MG63 (cell line): ENCODE measurements around the gene CDKL2. TPM values are rescaled to one million over a fixed set of nuclear protein-coding genes. Genes with fewer than 3 reads are reported as not detected.
"Not testable (repeated sequence)": the region's sequence is repeated elsewhere in the genome, so short reads cannot be mapped to it uniquely, and the experiment has no call there.

Experiments used
- DNase-seq: peaks from one replicate; pipeline ENCODE4 v3.0.0-alpha.2; 2020
- H3K27me3 ChIP-seq: fragments of 250-450 bp; sonication (Bioruptor Pico); 2 replicates; pipeline ENCODE4 v1.5.1; 2020; ENCODE audit warnings: mild to moderate bottlenecking, moderate library complexity
- H3K36me3 ChIP-seq: fragments of 250-450 bp; sonication (Bioruptor Pico); 2 replicates; pipeline ENCODE4 v1.5.1; 2020; ENCODE audit warnings: mild to moderate bottlenecking, moderate library complexity
- H3K4me3 ChIP-seq: fragments of 250-450 bp; sonication (Bioruptor Pico); 2 replicates; pipeline ENCODE4 v1.5.1; 2020; ENCODE audit warnings: mild to moderate bottlenecking, moderate library complexity
- H3K9me3 ChIP-seq: fragments of 250-450 bp; sonication (Bioruptor Pico); 2 replicates; pipeline ENCODE4 v1.5.1; 2020; ENCODE audit warnings: mild to moderate bottlenecking, moderate library complexity
- total RNA-seq: library from RNA; depleted of rRNA; stranded (reverse); fragments of >200 nt; shearing (Covaris generic); gene quantifications from 2 replicates; pipeline ENCODE4 v1.2.3, GENCODE V29; 2014; ENCODE audit warnings: low replicate concordance; rRNA removed

Gene CDKL2
- not detected in 2 replicates for total RNA-seq

DNA sequence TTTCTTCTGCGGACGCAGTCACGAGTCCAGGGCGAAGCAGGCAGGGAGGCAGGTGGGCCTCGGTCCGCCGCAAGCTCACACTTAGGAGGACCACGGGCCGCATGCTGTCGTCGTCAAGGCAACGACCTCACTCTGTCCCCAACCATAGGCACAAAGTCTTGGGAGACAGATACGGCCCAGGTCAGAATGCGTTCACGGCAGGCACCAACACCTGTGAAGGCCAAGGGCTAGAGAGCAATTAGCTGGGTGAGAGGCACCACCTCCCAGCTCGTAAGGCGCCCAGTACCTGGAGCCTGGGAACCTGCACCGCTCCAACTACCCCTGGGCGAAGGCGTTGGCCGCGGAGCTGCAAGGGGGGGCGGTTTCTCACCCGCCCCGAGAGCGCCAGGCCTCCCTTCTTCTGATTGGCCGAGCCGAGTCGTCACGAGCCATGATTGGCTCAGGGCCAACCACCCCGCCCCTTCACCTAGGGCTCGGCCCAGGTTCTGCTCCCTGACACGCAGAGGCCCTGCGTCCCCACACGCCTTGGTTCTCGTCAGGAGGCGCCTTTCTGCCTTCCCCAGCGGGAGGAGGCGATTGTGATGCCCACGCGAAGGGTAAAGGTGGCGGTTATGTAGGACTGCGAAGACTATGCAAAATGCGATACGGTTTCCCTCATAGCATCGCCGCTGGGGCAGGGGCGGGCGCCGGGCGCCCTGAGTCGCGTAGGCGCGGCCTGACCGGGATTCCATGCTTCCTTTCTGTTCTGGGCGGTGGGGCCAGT lies at the start of gene CDKL2:
Gene CDKL2 (minus strand): TSS at position 355 of the 763 bp plus-strand sequence. CDS start 4,540 bp downstream, outside the sequence.
- Histone ChIP-seq H3K36me3 (no peaks in the 10 kb centered on the region), H3K9me3 (no peaks in the 10 kb centered on the region), H3K4me3 (no peak within 1 kb of the TSS), H3K27me3 (no peaks in the 10 kb centered on the region)
- no peak for DNase-seq

- Histone ChIP-seq H3K36me3 (no peaks in the 10 kb centered on the region), H3K4me3 (no peak overlapping the region), H3K27me3 (no peaks in the 10 kb centered on the region), H3K9me3 (no peaks in the 10 kb centered on the region)
- DNase-seq = no peak
Observed at GRCh38 chr4:75678965-75679364, 48.6 kb upstream of the CDKL2 start.

DNA sequence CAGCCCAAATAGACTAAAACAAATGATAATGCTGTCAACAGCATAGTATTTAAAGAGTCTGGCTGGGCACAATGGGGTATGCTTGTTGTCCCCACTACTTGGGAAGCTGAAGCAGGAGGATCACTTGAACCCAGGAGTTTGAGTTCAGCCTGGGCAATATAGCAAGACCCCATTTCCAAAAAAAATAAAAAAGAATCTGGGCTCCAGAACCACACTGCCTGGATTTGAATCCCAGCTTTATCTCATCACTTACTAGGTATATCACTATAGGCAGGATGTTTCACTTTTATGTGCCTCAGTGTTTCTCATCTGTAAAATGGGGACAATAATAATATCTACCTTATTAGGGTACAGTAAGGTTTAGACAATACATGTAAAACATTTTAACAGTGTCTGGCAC lies 48.1 kb upstream of the CDKL2 start:
- Histone ChIP-seq H3K4me3 (no peak overlapping the region), H3K36me3 (no peaks in the 10 kb centered on the region), H3K27me3 (no peaks in the 10 kb centered on the region), H3K9me3 (no peaks in the 10 kb centered on the region)
- no peak for DNase-seq

DNA sequence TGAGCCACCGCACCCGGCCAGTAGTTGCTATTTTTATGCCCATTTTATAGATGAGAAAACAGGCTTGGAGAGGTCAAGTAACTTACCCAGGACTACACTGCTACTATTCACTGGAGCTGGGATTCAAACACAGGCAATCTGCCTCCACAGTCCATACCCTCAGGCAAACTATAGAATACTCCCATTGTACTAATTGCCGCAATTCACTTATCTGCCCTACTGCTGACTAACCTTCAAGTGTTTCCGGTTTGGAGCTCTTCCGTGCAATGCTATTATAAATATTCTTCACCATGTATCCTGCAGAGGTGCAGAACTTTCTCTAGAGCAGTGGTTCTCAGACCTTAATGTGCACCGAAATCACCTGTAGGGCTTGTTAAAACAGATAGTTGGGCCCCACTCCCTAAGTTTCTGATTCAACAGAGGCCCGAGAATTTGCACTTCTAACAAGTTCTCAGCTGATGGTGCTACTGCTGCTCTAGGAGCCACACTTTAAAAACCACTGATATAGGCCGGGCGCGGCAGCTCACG lies 44.7 kb upstream of the CDKL2 start:
- Histone ChIP-seq H3K4me3 (no peak overlapping the region), H3K36me3 (no peaks in the 10 kb centered on the region; the same call in 1 of the 2 replicates), H3K9me3 (no peaks in the 10 kb centered on the region), H3K27me3 (no peaks in the 10 kb centered on the region)
- no peak for DNase-seq

- no peaks in the 10 kb centered on the region for H3K9me3 ChIP-seq
- DNase-seq = no peak
Observed at GRCh38 chr4:75673959-75674328, 43.6 kb upstream of the CDKL2 start.

DNA sequence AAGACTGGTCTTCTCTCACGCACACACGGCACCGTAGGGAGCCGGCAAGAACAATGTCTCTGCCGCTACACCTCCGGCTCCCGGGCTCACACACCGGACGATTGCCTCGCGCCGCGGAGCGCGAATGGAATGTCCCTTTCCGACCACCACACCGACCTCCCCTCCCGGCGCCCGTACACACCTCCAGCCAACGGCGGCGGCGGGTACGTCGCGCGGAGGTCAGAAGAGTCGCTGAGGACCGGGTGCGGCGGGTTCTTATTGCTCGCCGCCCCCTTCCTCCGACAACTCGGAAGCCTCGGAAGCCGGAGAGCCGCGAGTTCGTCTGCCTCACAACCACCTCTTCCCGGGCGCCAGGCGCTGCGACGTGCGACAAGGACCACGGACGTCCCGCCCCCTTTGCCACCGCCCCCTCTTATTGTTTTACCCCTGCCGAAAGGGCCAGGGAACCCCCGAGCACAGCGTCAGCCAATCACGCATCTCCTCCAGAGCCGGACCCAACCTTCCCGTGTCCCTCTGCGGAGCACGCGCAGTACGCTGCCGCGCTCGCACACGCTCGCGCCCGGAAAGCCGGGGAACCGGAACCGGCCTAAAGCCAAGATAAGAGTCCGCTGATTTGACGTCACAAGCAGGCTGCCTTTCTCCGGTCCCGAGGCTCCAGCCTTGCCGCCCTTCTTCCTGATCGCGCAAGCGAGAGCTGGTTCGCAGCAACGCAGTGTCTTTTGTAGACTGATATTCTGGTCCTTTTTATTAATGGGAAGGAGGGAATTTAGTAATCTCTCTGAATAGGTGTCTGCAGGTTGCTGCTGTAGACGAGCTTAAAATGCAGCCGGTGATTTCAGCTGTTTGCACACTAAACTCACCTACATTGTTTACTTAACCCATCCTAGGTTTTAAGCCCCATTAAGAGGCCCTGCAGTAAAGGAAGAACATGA lies 43.0 kb upstream of the CDKL2 start, which contains the start of gene G3BP2:
Gene G3BP2 (minus strand): TSS at position 385 of the 932 bp plus-strand sequence. CDS start 11,386 bp downstream, outside the sequence.
- H3K4me3 ChIP-seq = peak within 1 kb of the TSS; percentile 89
- H3K9me3 ChIP-seq = no peaks in the 10 kb centered on the region

More at GRCh38 chr4:75673959-75674328, 43.6 kb upstream of the CDKL2 start:
- no peaks in the 10 kb centered on the region for H3K27me3 ChIP-seq
- H3K36me3 ChIP-seq = no peaks in the 10 kb centered on the region; the same call in 1 of the 2 replicates
- peak overlapping the region; percentile 89 for H3K4me3 ChIP-seq

GRCh38 chr4:75672461-75673026 lies 42.2 kb upstream of the CDKL2 start:
- no peaks in the 10 kb centered on the region for H3K9me3 ChIP-seq
- DNase-seq = peak; percentile 43

More for the DNA sequence above, 43.0 kb upstream of the CDKL2 start, which contains the start of gene G3BP2:
- peak; percentile 93 for DNase-seq
- Histone ChIP-seq H3K27me3 (no peaks in the 10 kb centered on the region), H3K36me3 (no peaks in the 10 kb centered on the region; the same call in 1 of the 2 replicates)

GRCh38 chr4:75671802-75672421 lies 41.6 kb upstream of the CDKL2 start:
- peak overlapping the region; percentile 89 for H3K4me3 ChIP-seq
- H3K27me3 ChIP-seq = no peaks in the 10 kb centered on the region
- no peak for DNase-seq
- H3K9me3 ChIP-seq = no peaks in the 10 kb centered on the region
- H3K36me3 ChIP-seq = no peaks in the 10 kb centered on the region; the same call in 1 of the 2 replicates

More at GRCh38 chr4:75672461-75673026, 42.2 kb upstream of the CDKL2 start:
- Histone ChIP-seq H3K4me3 (peak overlapping the region; percentile 89), H3K36me3 (no peaks in the 10 kb centered on the region; the same call in 1 of the 2 replicates), H3K27me3 (no peaks in the 10 kb centered on the region)

GRCh38 chr4:75668596-75668995 lies 38.3 kb upstream of the CDKL2 start:
- Histone ChIP-seq H3K9me3 (no peaks in the 10 kb centered on the region), H3K36me3 (no peaks in the 10 kb centered on the region; the same call in 1 of the 2 replicates), H3K4me3 (no peak overlapping the region), H3K27me3 (no peaks in the 10 kb centered on the region)
- no peak for DNase-seq

- not testable (repeated sequence) for H3K27me3 ChIP-seq, H3K9me3 ChIP-seq, H3K4me3 ChIP-seq, H3K36me3 ChIP-seq, DNase-seq
Observed at GRCh38 chr4:75667636-75668035, 37.3 kb upstream of the CDKL2 start.

DNA sequence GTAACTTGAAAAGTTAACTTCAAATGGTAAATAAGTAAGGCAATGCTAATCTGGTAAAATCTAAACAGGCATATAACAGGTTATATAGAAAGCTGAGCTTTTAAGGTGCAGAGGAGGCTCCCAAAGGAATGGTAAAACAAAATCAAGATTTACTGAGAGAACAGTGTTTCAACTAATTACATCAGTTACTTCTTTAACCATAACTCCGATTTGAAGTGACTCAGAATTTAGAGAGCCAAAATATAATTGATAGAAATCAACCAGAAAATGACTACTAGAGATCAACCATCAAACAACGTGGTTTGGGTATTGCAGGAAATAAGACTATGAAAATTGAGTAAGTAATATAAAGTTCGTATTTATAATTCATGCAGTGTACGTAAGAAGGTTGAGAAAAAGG lies 36.0 kb upstream of the CDKL2 start:
- no peak overlapping the region for H3K4me3 ChIP-seq
- DNase-seq = no peak

GRCh38 chr4:75664604-75665003 lies 34.3 kb upstream of the CDKL2 start:
- not testable (repeated sequence) for H3K36me3 ChIP-seq, H3K9me3 ChIP-seq, DNase-seq, H3K4me3 ChIP-seq, H3K27me3 ChIP-seq

More for the DNA sequence above, 36.0 kb upstream of the CDKL2 start:
- Histone ChIP-seq H3K9me3 (no peaks in the 10 kb centered on the region), H3K27me3 (no peaks in the 10 kb centered on the region), H3K36me3 (peaks cover 4% of the 10 kb centered on the region)

DNA sequence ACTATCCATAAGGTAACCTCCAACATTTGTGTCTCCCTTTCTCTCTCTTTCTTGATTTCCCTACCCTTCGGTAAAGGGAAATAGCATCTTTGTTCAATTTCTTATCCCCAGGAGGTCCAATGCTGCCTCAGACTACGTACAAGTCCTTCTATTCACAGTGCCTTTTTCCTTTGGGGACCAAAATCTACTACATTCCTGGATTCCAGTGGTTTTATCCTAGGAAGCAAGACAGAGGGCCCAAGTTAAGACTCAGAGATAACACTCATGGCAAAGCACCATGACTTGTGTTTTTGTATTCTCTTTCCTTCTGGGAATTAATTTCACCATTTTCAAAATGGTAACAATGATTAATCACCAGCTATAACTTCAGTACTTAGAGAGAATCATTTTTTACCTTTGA lies 32.3 kb upstream of the CDKL2 start:
- Histone ChIP-seq H3K4me3 (no peak overlapping the region), H3K36me3 (peaks cover 12% of the 10 kb centered on the region), H3K27me3 (no peaks in the 10 kb centered on the region), H3K9me3 (no peaks in the 10 kb centered on the region)
- DNase-seq = no peak

- DNase-seq = no peak
- no peaks in the 10 kb centered on the region for H3K27me3 ChIP-seq
- H3K4me3 ChIP-seq = no peak overlapping the region
- H3K36me3 ChIP-seq = peaks cover 16% of the 10 kb centered on the region
- no peaks in the 10 kb centered on the region for H3K9me3 ChIP-seq
Observed at GRCh38 chr4:75660491-75660890, 30.2 kb upstream of the CDKL2 start.

GRCh38 chr4:75659512-75660031 lies 29.2 kb upstream of the CDKL2 start:
- H3K27me3 ChIP-seq = no peaks in the 10 kb centered on the region
- no peak overlapping the region for H3K4me3 ChIP-seq
- H3K9me3 ChIP-seq = no peaks in the 10 kb centered on the region
- H3K36me3 ChIP-seq = peaks cover 20% of the 10 kb centered on the region
- DNase-seq = no peak

DNA sequence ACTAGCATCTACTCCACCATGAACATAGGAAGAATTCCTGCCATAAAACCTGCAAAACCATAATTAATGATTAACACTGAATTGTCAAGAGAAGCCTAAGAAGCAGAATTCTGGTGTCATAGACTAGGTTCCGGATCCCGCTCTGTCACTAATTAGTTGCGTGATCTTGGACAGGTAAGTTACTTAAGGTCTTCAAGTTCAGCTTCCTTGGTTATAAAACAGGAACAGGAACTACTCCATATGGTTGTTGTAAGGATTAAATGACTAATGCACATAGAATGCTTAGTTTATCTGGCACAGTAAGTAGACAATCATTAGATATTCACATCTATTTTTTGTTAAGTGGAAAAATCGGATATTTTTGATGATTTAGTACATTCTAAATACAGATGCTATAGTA lies 28.5 kb upstream of the CDKL2 start:
- Histone ChIP-seq H3K4me3 (no peak overlapping the region), H3K36me3 (peaks cover 27% of the 10 kb centered on the region), H3K27me3 (no peaks in the 10 kb centered on the region), H3K9me3 (no peaks in the 10 kb centered on the region)
- no peak for DNase-seq
